Suprapubic skin (tissue), 4 donors: ENCODE measurements around the gene IRF8. TPM values are rescaled to one million over a fixed set of nuclear protein-coding genes. Genes with fewer than 3 reads are reported as not detected.

Experiments
- DNase-seq, 2 donors: peaks; one replicate each; pipeline ENCODE4 v3.0.0-alpha.2; 2019; ENCODE audit warnings: low spot score in 2 of 2
- H3K27ac ChIP-seq: fragments of 200-600 bp; sonication (generic); one replicate; pipeline ENCODE4 v1.5.1; 2019
- H3K27me3 ChIP-seq: fragments of 200-600 bp; sonication (generic); one replicate; pipeline ENCODE4 v1.5.1; 2019
- H3K36me3 ChIP-seq: fragments of 200-600 bp; sonication (generic); one replicate; pipeline ENCODE4 v1.5.1; 2019
- H3K4me1 ChIP-seq: fragments of 200-600 bp; sonication (generic); one replicate; pipeline ENCODE4 v1.5.1; 2019
- H3K4me3 ChIP-seq: fragments of 200-600 bp; sonication (generic); one replicate; pipeline ENCODE4 v1.5.1; 2019; ENCODE audit warnings: mild to moderate bottlenecking
- H3K9me3 ChIP-seq: fragments of 200-600 bp; sonication (generic); one replicate; pipeline ENCODE4 v1.5.1; 2019
- CTCF ChIP-seq, 2 donors: fragments of 200-600 bp in 1 of 2; fragments of 450-650 bp in 1 of 2; sonication (generic) in 1 of 2; IDR thresholded peaks; one replicate each; pipeline ENCODE4 v1.5.1; 2016 to 2019; ENCODE audit warnings: antibody characterized with exemption in 2 of 2, mild to moderate bottlenecking in 1 of 2, moderate library complexity in 1 of 2
- EP300 ChIP-seq: sonication (generic); formaldehyde crosslinking; IDR thresholded peaks from one replicate; pipeline ENCODE4 v1.6.1; 2017; ENCODE audit warnings: antibody characterized with exemption
- POLR2A ChIP-seq, 2 donors: fragments of 450-650 bp; IDR thresholded peaks; one replicate each; pipeline ENCODE4 v1.6.1; 2017; ENCODE audit warnings: antibody characterized with exemption in 2 of 2, mild to moderate bottlenecking in 2 of 2, moderate library complexity in 2 of 2
- POLR2AphosphoS5 ChIP-seq, 3 donors: sonication (generic); formaldehyde crosslinking; IDR thresholded peaks; one replicate each; pipeline ENCODE4 v1.6.1; 2017; ENCODE audit warnings: antibody characterized with exemption in 3 of 3
- WGBS: methylation state at CpG from one replicate; pipeline ENCODE4 v1.1.5; 2018; 5-methylcytosine and 5-hydroxymethylcytosine counted together
- total RNA-seq, 4 donors: library from RNA; depleted of rRNA; stranded (reverse); fragments of >200 nt; gene quantifications; one replicate each; pipeline ENCODE4 v1.1.0, GENCODE V29; 2016

Gene IRF8
- total RNA-seq, 4 donors from 2014 or later, result 3.5 to 13.3 (median 5.7) TPM

- Histone ChIP-seq H3K4me1 (no peaks in the 10 kb centered on the region), H3K36me3 (no peaks in the 10 kb centered on the region), H3K27ac (no peak overlapping the region), H3K4me3 (no peak overlapping the region), H3K27me3 (peaks cover 73% of the 10 kb centered on the region), H3K9me3 (no peaks in the 10 kb centered on the region)
- TF ChIP-seq CTCF (IDR thresholded peaks at IDR 0.05) (no peak), EP300 (no peak), POLR2AphosphoS5 (IDR thresholded peaks at IDR 0.05) (no peak), POLR2A (IDR thresholded peaks at IDR 0.05) (no peak)
- WGBS, result 100% methylated on average over 1 of the region's 12 CpGs
- DNase-seq, result no peak
Measured at GRCh38 chr16:85952197-85952596, 53.2 kb downstream of the IRF8 start.

GRCh38 chr16:85952811-85953210 is 53.8 kb downstream of the IRF8 start:
- WGBS, result 94% methylated on average over 5 of the region's 5 CpGs
- DNase-seq, result no peak
- no peaks in the 10 kb centered on the region for H3K36me3 ChIP-seq

DNA sequence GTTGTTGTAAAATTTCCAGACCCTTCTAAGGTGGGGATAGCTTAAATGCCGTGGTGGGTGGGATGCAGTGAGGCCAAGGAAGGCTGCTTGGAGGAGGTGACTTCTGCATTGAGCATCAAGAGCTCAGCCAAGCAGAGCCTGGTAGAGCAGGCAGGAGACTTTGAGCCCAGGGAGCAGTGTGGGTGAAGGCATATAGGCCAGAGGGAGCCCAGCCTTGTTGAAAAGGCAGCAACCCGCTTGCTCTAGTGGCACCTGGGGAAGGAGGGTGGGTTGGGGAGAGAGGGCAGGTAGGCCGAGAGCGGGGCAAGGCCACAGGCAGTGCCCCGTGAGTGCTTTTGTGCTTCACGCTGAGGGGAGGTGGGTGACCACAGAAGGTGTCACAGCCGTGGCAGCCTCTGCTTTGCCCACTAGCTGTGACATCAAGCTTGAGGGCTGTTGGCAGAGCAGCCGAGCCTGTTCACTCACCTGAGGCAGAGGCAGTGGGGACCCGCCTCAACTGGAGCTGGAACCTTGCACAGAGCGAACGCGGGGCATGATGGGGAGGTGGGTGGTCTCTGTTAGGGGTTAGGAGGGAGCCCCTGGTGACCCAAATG is 56.1 kb downstream of the IRF8 start:
- TF ChIP-seq CTCF (IDR thresholded peaks at IDR 0.05) (no peak), POLR2A (IDR thresholded peaks at IDR 0.05) (no peak), POLR2AphosphoS5 (IDR thresholded peaks at IDR 0.05) (no peak), EP300 (no peak)
- DNase-seq, result no peak
- no peaks in the 10 kb centered on the region for H3K4me1 ChIP-seq
- peaks cover 57% of the 10 kb centered on the region for H3K27me3 ChIP-seq
- WGBS, result 82% methylated on average over 9 of the region's 12 CpGs
- H3K9me3 ChIP-seq, result no peaks in the 10 kb centered on the region
- no peak overlapping the region for H3K27ac ChIP-seq
- no peaks in the 10 kb centered on the region for H3K36me3 ChIP-seq
- H3K4me3 ChIP-seq, result no peak overlapping the region

More at GRCh38 chr16:85952811-85953210, 53.8 kb downstream of the IRF8 start:
- Histone ChIP-seq H3K27me3 (peaks cover 68% of the 10 kb centered on the region), H3K4me1 (no peaks in the 10 kb centered on the region), H3K4me3 (no peak overlapping the region), H3K27ac (no peak overlapping the region), H3K9me3 (no peaks in the 10 kb centered on the region)
- TF ChIP-seq EP300, result no peak

DNA sequence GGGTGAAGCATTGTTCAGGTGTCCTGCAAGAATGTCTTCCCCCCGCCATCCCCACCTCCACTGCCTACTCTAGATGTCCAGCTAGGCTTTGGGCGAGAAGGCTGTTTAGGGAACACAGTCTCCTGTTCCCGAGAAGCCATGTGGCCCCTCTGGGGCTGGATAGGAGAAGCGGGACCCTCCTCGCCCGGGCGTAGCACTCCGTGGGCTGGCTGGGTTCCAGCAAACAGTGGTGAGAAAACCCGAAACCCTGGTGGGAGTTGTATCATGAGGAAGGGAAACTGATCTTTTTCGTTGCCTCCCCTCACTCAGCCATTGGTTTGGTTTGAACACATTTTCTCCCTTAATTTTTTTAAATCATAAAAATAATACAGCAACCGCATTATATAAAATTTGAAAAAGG is 56.6 kb downstream of the IRF8 start:
- Histone ChIP-seq H3K27ac (no peak overlapping the region), H3K4me1 (no peaks in the 10 kb centered on the region), H3K36me3 (no peaks in the 10 kb centered on the region), H3K27me3 (peaks cover 53% of the 10 kb centered on the region), H3K9me3 (no peaks in the 10 kb centered on the region), H3K4me3 (no peak overlapping the region)
- TF ChIP-seq EP300, result no peak
- TF ChIP-seq POLR2A (IDR thresholded peaks at IDR 0.05), result no peak
- no peak for TF ChIP-seq CTCF (IDR thresholded peaks at IDR 0.05)
- TF ChIP-seq POLR2AphosphoS5 (IDR thresholded peaks at IDR 0.05), result no peak
- no peak for DNase-seq
- WGBS, result 48% methylated on average over 11 of the region's 11 CpGs

DNA sequence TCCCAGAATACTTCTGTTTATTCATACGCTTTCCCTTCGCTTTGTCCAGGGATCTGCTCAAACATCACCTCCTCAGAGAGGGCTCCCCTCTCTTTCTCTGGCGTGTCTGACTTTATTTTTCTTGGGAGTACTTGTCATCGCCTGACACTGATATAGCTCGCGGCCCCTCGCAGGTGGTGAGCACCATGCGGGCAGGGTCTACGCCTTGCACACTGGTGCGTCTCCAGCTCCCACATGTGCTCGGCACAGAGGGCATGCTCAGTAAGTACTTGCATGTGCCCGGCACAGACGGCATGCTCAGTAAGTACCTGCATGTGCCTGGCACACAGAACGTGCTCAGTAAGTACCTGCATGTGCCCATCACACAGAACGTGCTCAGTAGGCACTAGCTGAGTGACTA is 57.5 kb downstream of the IRF8 start:
- TF ChIP-seq EP300, result no peak
- no peak for TF ChIP-seq POLR2AphosphoS5 (IDR thresholded peaks at IDR 0.05)
- no peak for TF ChIP-seq CTCF (IDR thresholded peaks at IDR 0.05)
- no peak for TF ChIP-seq POLR2A (IDR thresholded peaks at IDR 0.05)
- H3K36me3 ChIP-seq, result no peaks in the 10 kb centered on the region
- 87% methylated on average over 14 of the region's 15 CpGs for WGBS

GRCh38 chr16:85958731-85959130 is 59.8 kb downstream of the IRF8 start:
- WGBS, result 93% methylated on average over 8 of the region's 8 CpGs
- Histone ChIP-seq H3K36me3 (no peaks in the 10 kb centered on the region), H3K27ac (no peak overlapping the region), H3K9me3 (no peaks in the 10 kb centered on the region), H3K4me1 (peaks cover 5% of the 10 kb centered on the region), H3K27me3 (peaks cover 45% of the 10 kb centered on the region), H3K4me3 (no peak overlapping the region)
- DNase-seq, result no peak
- TF ChIP-seq CTCF (IDR thresholded peaks at IDR 0.05) (no peak), EP300 (no peak), POLR2A (IDR thresholded peaks at IDR 0.05) (no peak), POLR2AphosphoS5 (IDR thresholded peaks at IDR 0.05) (no peak)

More for the DNA sequence above, 57.5 kb downstream of the IRF8 start:
- DNase-seq, result no peak
- no peaks in the 10 kb centered on the region for H3K4me1 ChIP-seq
- no peak overlapping the region for H3K4me3 ChIP-seq
- H3K27me3 ChIP-seq, result peaks cover 54% of the 10 kb centered on the region
- no peaks in the 10 kb centered on the region for H3K9me3 ChIP-seq
- no peak overlapping the region for H3K27ac ChIP-seq
